GM12801 (cell line): ENCODE data around the gene TFF3.

Source experiments
- CTCF ChIP-seq: IDR thresholded peaks from one replicate; pipeline ENCODE4 v1.5.1; 2011; ENCODE audit warnings: control low read depth; ENCODE audit not compliant: insufficient read length; ENCODE audit errors: extremely low read depth

Gene TFF3

GRCh38 chr21:42315296-42315891, at the start of gene TFF3:
Gene TFF3 (minus strand): TSS chr21:42315409. CDS start chr21:42315374, 35 bp downstream.
- TF ChIP-seq CTCF: no peak

- no peak for TF ChIP-seq CTCF
Observed at GRCh38 chr21:42364304-42364865, 49.2 kb upstream of the TFF3 start.

- TF ChIP-seq CTCF: no peak
Observed at GRCh38 chr21:42363312-42363711, 48.1 kb upstream of the TFF3 start.

GRCh38 chr21:42362700-42363099, 47.5 kb upstream of the TFF3 start:
- no peak for TF ChIP-seq CTCF

GRCh38 chr21:42362198-42362597, 47.0 kb upstream of the TFF3 start:
- TF ChIP-seq CTCF: no peak

GRCh38 chr21:42361286-42361685, 46.1 kb upstream of the TFF3 start:
- TF ChIP-seq CTCF: no peak

GRCh38 chr21:42360317-42360716, 45.1 kb upstream of the TFF3 start:
- no peak for TF ChIP-seq CTCF
